ENCODE results near the gene KCNAB3. TPM values are rescaled to one million over a fixed set of nuclear protein-coding genes. Genes with fewer than 3 reads are reported as not detected.
"Not testable (repeated sequence)": the region's sequence is repeated elsewhere in the genome, so short reads cannot be mapped to it uniquely, and the experiment has no call there.

Gene KCNAB3
- 0.21 and 0.37 TPM in 2 replicates for total RNA-seq (2014; rRNA removed; shearing (Covaris generic))
- polyA plus RNA-seq (2015; cell fraction: cytosol; rRNA removed): 0.08 and 0.41 TPM in 2 replicates
- 15.7 and 20.2 TPM in 2 replicates for polyA plus RNA-seq (2015; cell fraction: nucleus; rRNA removed)

- in situ Hi-C loops (cut with HindIII; ENCODE audit: low pct_unique_long_range_greater_than_20kb, low sequenced_read_pairs): no loop called here
- no peak for DNase-seq (ENCODE audit: low read depth, low spot score)
Observed at GRCh38 chr17:7929158-7930023, at the start of gene KCNAB3. TSS of gene KCNAB3 (minus strand) at chr17:7929856. CDS start at chr17:7929435, 421 bp downstream.

- no peak for DNase-seq (ENCODE audit: low read depth, low spot score)
- in situ Hi-C loops (cut with HindIII; ENCODE audit: low pct_unique_long_range_greater_than_20kb, low sequenced_read_pairs): no loop called here
Observed at GRCh38 chr17:7977805-7978204, 48.1 kb upstream of the KCNAB3 start.

- in situ Hi-C loops (cut with HindIII; ENCODE audit: low pct_unique_long_range_greater_than_20kb, low sequenced_read_pairs): no loop called here
- no peak for DNase-seq (ENCODE audit: low read depth, low spot score)
Observed at GRCh38 chr17:7977039-7977438, 47.4 kb upstream of the KCNAB3 start.

- no peak for DNase-seq (ENCODE audit: low read depth, low spot score)
- in situ Hi-C loops (cut with HindIII; ENCODE audit: low pct_unique_long_range_greater_than_20kb, low sequenced_read_pairs): no loop called here
Observed at GRCh38 chr17:7974638-7975131, 45.0 kb upstream of the KCNAB3 start.

- DNase-seq (ENCODE audit: low read depth, low spot score): peak; percentile 32
- in situ Hi-C loops (cut with HindIII; ENCODE audit: low pct_unique_long_range_greater_than_20kb, low sequenced_read_pairs): no loop called here
Observed at GRCh38 chr17:7972131-7972785, 42.6 kb upstream of the KCNAB3 start.

- in situ Hi-C loops (cut with HindIII; ENCODE audit: low pct_unique_long_range_greater_than_20kb, low sequenced_read_pairs): no loop called here
- no peak for DNase-seq (ENCODE audit: low read depth, low spot score)
Observed at GRCh38 chr17:7971651-7972050, 42.0 kb upstream of the KCNAB3 start.

- no peak for DNase-seq (ENCODE audit: low read depth, low spot score)
- in situ Hi-C loops (cut with HindIII; ENCODE audit: low pct_unique_long_range_greater_than_20kb, low sequenced_read_pairs): no loop called here
Observed at GRCh38 chr17:7969433-7969832, 39.8 kb upstream of the KCNAB3 start.

GRCh38 chr17:7967751-7968150 lies 38.1 kb upstream of the KCNAB3 start:
- in situ Hi-C loops (cut with HindIII; ENCODE audit: low pct_unique_long_range_greater_than_20kb, low sequenced_read_pairs): no loop called here
- DNase-seq (ENCODE audit: low read depth, low spot score): no peak

- in situ Hi-C loops (cut with HindIII; ENCODE audit: low pct_unique_long_range_greater_than_20kb, low sequenced_read_pairs): no loop called here
- no peak for DNase-seq (ENCODE audit: low read depth, low spot score)
Observed at GRCh38 chr17:7961421-7961820, 31.8 kb upstream of the KCNAB3 start.

GRCh38 chr17:7959503-7960253 lies 30.0 kb upstream of the KCNAB3 start:
- no peak for DNase-seq (ENCODE audit: low read depth, low spot score)
- in situ Hi-C loops (cut with HindIII; ENCODE audit: low pct_unique_long_range_greater_than_20kb, low sequenced_read_pairs): no loop called here

GRCh38 chr17:7956228-7956965 lies 26.7 kb upstream of the KCNAB3 start:
- in situ Hi-C loops (cut with HindIII; ENCODE audit: low pct_unique_long_range_greater_than_20kb, low sequenced_read_pairs): no loop called here
- DNase-seq (ENCODE audit: low read depth, low spot score): no peak

GRCh38 chr17:7955414-7956227 lies 26.0 kb upstream of the KCNAB3 start:
- DNase-seq (ENCODE audit: low read depth, low spot score): no peak
- in situ Hi-C loops (cut with HindIII; ENCODE audit: low pct_unique_long_range_greater_than_20kb, low sequenced_read_pairs): no loop called here

GRCh38 chr17:7953266-7953665 lies 23.6 kb upstream of the KCNAB3 start:
- DNase-seq (ENCODE audit: low read depth, low spot score); in situ Hi-C loops (cut with HindIII; ENCODE audit: low pct_unique_long_range_greater_than_20kb, low sequenced_read_pairs): not testable (repeated sequence)

GRCh38 chr17:7951143-7951792 lies 21.6 kb upstream of the KCNAB3 start:
- no peak for DNase-seq (ENCODE audit: low read depth, low spot score)
- in situ Hi-C loops (cut with HindIII; ENCODE audit: low pct_unique_long_range_greater_than_20kb, low sequenced_read_pairs): no loop called here

GRCh38 chr17:7950578-7950977 lies 20.9 kb upstream of the KCNAB3 start:
- in situ Hi-C loops (cut with HindIII; ENCODE audit: low pct_unique_long_range_greater_than_20kb, low sequenced_read_pairs): no loop called here
- DNase-seq (ENCODE audit: low read depth, low spot score): no peak

GRCh38 chr17:7947651-7948050 lies 18.0 kb upstream of the KCNAB3 start:
- in situ Hi-C loops (cut with HindIII; ENCODE audit: low pct_unique_long_range_greater_than_20kb, low sequenced_read_pairs): no loop called here
- DNase-seq (ENCODE audit: low read depth, low spot score): no peak

All from SK-MEL-5 (cell line).